Erythroblast (primary cell): ENCODE results near the gene ZFHX3.

Source experiments
- GATA1 ChIP-seq: IDR thresholded peaks from 2 replicates; pipeline ENCODE4 v1.6.1; 2011; ENCODE audit warnings: low read depth, mild to moderate bottlenecking, control low read depth, low read length, moderate library complexity
- POLR2A ChIP-seq: IDR thresholded peaks from 2 replicates; pipeline ENCODE4 v1.6.1; 2011; ENCODE audit warnings: mild to moderate bottlenecking, low read length

- no peak for TF ChIP-seq POLR2A
- no peak for TF ChIP-seq GATA1
Observed at GRCh38 chr16:72862090-72862489, 185.8 kb downstream of the ZFHX3 start.
